NK-92 (cell line): Measurements from ENCODE around the gene BMP10.

Experiments used
- DNase-seq: peaks from one replicate; lab custom pipeline; 2025; ENCODE audit not compliant: unreplicated experiment; lab: John Stamatoyannopoulos, UW

BMP10 gene

DNA sequence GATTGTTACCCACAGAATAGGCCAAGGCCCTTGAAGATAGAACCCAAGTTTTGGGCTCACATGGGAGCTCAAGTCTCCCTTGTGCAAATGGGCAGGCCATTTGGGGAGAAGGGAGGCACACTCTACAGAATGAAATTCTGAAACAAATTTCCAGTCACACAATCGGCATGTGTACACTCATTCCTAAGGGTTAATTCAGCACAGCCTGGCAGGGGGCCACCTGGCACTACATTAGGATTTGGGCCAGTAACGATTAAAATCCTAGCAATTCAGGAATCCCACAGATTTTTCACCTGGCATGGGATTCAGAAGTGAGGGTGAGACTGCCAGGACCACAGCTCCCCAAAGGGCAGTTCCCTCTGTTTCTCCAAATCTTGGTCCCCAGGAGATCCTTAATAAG, 46.4 kb downstream of the BMP10 start:
- no peak for DNase-seq

DNA sequence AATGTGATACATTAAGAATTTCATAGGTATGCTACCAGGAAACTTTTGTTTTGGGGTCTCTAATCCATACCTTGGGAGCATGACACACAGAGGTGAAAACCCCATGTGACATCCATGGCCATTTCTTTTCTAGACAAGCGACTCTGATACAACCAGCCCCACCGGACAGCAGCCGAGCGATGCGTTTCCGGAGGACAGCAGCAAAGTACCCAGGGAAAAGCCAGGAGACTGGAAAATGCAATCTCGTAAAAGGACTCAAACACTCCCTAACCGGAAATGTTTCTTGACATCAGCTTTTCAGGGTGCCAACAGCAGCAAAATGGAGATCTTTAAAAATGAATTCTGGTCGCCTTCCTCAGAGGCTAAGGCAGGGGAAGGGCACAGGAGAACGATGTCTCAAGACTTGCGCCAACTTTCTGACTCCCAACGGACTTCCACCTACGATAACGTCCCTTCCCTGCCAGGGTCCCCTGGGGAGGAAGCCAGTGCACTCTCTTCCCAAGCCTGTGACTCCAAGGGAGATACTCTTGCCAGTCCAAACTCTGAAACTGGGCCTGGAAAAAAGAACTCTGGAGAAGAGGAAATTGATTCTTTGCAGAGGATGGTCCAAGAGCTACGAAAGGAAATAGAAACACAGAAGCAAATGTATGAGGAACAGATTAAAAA, 48.9 kb downstream of the BMP10 start:
- no peak for DNase-seq

DNA sequence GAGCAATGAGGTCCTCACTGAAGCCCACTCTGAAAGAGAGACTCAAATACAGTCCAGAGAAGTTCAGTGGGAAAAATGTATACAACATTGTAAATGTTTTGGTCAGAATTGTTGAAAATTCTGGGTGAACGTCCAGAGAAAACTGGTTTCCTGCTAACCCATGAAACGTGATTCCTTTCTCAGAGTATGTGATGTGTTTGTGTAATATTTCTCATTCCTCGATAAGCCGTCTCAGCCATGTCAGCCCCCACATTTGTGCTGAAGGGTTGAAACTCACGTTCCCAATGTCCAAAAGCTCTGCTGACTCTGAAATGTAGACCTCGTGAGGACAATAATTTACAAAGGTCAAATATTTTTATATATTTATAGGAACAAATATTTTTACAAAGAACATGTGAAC, 51.6 kb downstream of the BMP10 start:
- no peak for DNase-seq

DNA sequence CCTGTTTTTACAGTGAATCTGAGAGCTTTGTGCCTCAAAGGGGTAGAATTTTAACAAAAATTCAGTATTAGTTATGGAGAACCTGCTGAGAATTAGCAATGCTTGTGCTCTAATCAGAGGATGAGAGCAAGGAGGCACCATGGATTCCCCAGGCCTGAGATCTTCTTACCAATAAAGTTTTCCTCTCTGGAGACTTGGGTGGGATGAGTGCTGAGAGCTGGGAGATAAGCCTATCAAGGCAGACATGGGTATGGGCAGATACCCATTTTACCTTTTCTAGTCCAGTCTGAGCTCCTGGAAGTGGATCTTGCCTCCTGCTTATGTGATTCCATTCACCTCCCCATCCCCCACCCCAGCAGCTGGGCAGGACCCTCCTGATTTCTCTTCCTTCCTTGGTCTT, 53.9 kb downstream of the BMP10 start:
- no peak for DNase-seq
